ENCODE data around the gene UBAC1. TPM values are rescaled to one million over a fixed set of nuclear protein-coding genes. Genes with fewer than 3 reads are reported as not detected.

The UBAC1 gene
- total RNA-seq, 1 donor from 2014 or later = 31.4 TPM

GRCh38 chr9:135891027-135891631 is 70.0 kb downstream of the UBAC1 start:
- Mint-ChIP-seq H3K27me3 (no peaks in the 10 kb centered on the region), H3K36me3 (ENCODE audit: insufficient read depth) (peaks cover 11% of the 10 kb centered on the region), H3K27ac (peak overlapping the region; percentile 11), H3K4me3 (ENCODE audit: low read depth) (no peak overlapping the region), H3K4me1 (ENCODE audit: low read depth) (peaks cover 55% of the 10 kb centered on the region), H3K9me3 (ENCODE audit: low read depth) (peaks cover 8% of the 10 kb centered on the region)
- TF ChIP-seq, protein P1, sequence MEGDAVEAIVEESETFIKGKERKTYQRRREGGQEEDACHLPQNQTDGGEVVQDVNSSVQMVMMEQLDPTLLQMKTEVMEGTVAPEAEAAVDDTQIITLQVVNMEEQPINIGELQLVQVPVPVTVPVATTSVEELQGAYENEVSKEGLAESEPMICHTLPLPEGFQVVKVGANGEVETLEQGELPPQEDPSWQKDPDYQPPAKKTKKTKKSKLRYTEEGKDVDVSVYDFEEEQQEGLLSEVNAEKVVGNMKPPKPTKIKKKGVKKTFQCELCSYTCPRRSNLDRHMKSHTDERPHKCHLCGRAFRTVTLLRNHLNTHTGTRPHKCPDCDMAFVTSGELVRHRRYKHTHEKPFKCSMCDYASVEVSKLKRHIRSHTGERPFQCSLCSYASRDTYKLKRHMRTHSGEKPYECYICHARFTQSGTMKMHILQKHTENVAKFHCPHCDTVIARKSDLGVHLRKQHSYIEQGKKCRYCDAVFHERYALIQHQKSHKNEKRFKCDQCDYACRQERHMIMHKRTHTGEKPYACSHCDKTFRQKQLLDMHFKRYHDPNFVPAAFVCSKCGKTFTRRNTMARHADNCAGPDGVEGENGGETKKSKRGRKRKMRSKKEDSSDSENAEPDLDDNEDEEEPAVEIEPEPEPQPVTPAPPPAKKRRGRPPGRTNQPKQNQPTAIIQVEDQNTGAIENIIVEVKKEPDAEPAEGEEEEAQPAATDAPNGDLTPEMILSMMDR (IDR thresholded peaks at IDR 0.05; ENCODE audit: unreplicated experiment) = no peak
- DNase-seq (ENCODE audit: low spot score, unreplicated experiment) = no peak

DNA sequence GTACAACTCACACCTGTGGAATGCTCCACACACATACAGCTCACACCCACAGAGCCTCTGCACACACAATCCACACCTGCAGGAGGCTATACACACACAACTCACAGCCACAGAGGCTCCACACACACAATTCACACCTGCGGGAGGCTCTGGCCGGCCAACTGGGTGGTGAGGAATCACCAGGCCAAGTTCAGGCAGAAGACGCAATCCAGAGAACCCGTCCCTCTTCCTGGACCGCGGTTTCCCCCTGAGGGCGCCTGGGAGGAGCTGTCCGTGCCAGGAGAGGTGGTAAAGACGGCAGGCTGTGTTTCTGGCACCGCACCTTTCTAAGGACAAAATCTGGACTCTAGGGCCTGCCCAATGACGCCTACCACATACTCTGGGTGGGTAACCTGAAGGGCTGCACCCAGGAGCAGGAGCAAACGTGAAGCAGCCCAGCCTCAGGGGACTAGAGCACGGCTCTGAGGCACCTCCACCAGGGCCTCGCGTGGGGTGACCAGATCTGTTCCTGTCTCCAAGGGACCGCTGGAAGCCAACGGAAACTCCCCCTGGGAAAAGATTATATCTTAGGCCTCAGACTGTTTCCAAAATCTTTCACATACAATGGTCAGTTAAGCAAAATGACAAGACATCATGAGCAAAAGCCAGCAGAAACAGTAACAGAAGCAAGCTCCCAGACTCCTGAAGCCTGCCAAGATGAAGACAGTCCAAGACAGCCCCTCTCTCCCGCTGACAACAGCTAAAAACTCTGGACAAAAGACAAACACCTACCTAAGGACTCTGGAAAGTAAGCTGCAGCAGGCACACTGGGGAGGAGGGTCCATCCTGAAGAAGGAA is 70.8 kb downstream of the UBAC1 start:
- Mint-ChIP-seq H3K27me3 (no peaks in the 10 kb centered on the region), H3K4me1 (ENCODE audit: low read depth) (peaks cover 60% of the 10 kb centered on the region), H3K36me3 (ENCODE audit: insufficient read depth) (peaks cover 6% of the 10 kb centered on the region), H3K9me3 (ENCODE audit: low read depth) (peaks cover 2% of the 10 kb centered on the region), H3K4me3 (ENCODE audit: low read depth) (no peak overlapping the region), H3K27ac (peak overlapping the region; percentile 11)
- TF ChIP-seq, protein P1 (IDR thresholded peaks at IDR 0.05; ENCODE audit: unreplicated experiment) = no peak
- no peak for DNase-seq (ENCODE audit: low spot score, unreplicated experiment)

DNA sequence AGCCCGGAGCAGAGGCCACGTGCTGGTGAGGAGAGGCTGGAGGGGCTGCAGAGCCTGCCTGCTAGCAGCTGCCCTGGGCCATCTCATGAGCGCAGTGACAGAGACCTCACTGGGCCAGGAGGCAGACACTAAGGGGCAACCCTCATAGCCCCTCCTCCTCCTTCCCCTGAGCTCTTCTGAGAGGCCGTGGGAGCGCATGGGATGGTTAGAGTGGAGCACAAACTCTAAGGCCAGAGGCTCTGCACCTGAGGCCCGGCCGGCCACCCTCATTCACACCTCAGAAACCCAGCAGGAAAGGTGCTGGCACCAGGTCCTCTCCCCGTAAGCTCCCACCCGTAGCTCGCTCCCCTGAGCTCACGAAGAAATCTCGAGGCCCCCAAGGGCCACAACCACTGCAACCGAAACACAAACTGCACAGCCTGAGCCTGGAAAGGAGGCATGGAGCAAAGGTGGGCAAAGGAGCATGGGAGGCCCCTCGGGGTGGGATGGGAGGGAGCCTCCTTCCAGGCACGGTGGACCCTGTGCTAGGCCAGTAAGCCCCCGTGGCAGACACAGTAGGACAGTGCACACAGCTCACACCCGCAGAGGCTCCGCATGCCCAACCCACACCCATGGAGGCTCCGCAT is 71.5 kb downstream of the UBAC1 start:
- TF ChIP-seq, protein P1 (IDR thresholded peaks at IDR 0.05; ENCODE audit: unreplicated experiment) = no peak
- Mint-ChIP-seq H3K9me3 (ENCODE audit: low read depth) (no peaks in the 10 kb centered on the region), H3K27ac (peak overlapping the region; percentile 84), H3K4me3 (ENCODE audit: low read depth) (no peak overlapping the region), H3K4me1 (ENCODE audit: low read depth) (peaks cover 64% of the 10 kb centered on the region), H3K27me3 (no peaks in the 10 kb centered on the region), H3K36me3 (ENCODE audit: insufficient read depth) (no peaks in the 10 kb centered on the region)
- no peak for DNase-seq (ENCODE audit: low spot score, unreplicated experiment)

- H3K9me3 Mint-ChIP-seq (ENCODE audit: low read depth) = no peaks in the 10 kb centered on the region
- TF ChIP-seq, protein P1 (IDR thresholded peaks at IDR 0.05; ENCODE audit: unreplicated experiment) = no peak
- H3K4me1 Mint-ChIP-seq (ENCODE audit: low read depth) = peaks cover 69% of the 10 kb centered on the region
- no peaks in the 10 kb centered on the region for H3K27me3 Mint-ChIP-seq
- H3K27ac Mint-ChIP-seq = peak overlapping the region; percentile 84
- H3K36me3 Mint-ChIP-seq (ENCODE audit: insufficient read depth) = no peaks in the 10 kb centered on the region
- no peak overlapping the region for H3K4me3 Mint-ChIP-seq (ENCODE audit: low read depth)
- DNase-seq (ENCODE audit: low spot score, unreplicated experiment) = no peak
Observed at GRCh38 chr9:135888766-135889394, 72.3 kb downstream of the UBAC1 start.

All from progenitor cell of endocrine pancreas (in vitro differentiated cells).